ENCODE results near the gene EIF4E2.

EIF4E2 gene

DNA sequence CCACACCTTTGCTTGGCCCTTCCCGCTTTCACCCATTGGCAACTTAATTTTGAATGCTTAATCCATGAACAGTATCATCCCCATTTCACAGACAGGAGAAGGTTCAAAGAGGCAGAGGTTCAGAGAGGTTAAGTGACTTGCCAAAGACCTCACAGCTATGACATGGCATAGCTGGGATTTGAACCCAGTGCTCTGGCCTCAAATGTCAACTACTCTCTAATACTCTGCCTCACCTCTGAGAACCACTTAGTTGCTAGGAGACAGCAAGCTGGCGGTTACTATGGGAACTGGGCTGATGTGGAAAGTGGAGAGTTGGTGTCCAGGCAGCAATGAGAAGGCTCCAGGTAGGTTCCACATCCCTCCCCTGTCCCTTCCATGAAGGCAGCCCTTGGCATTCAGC lies 46.1 kb upstream of the EIF4E2 start:
- Histone ChIP-seq H3K36me3 (ENCODE audit: insufficient read depth, low read length) (no peaks in the 10 kb centered on the region), H3K4me3 (ENCODE audit: low read depth, low read length, poor library complexity, severe bottlenecking) (no peak overlapping the region), H3K79me2 (ENCODE audit: insufficient read depth, low read length) (no peaks in the 10 kb centered on the region), H3K9ac (ENCODE audit: low read length) (no peak overlapping the region), H3K9me2 (ENCODE audit: low read depth, low read length) (no peaks in the 10 kb centered on the region), H3K4me1 (ENCODE audit: insufficient read depth, low read length, severe bottlenecking) (no peaks in the 10 kb centered on the region), H3K27me3 (ENCODE audit: insufficient read depth, low read length) (no peaks in the 10 kb centered on the region; the same call in 1 of the 2 replicates), H3K27ac (ENCODE audit: low read depth, low read length, poor library complexity, severe bottlenecking) (no peak overlapping the region), H3K9me3 (ENCODE audit: low read length) (no peaks in the 10 kb centered on the region), H2AFZ (ENCODE audit: low read length) (no peak overlapping the region), H3K4me2 (ENCODE audit: low read length) (no peak overlapping the region), H4K20me1 (ENCODE audit: insufficient read depth, low read length) (no peaks in the 10 kb centered on the region), H3F3A (ENCODE audit: insufficient read depth, low read length) (no peaks in the 10 kb centered on the region)
- TF ChIP-seq, protein P1, sequence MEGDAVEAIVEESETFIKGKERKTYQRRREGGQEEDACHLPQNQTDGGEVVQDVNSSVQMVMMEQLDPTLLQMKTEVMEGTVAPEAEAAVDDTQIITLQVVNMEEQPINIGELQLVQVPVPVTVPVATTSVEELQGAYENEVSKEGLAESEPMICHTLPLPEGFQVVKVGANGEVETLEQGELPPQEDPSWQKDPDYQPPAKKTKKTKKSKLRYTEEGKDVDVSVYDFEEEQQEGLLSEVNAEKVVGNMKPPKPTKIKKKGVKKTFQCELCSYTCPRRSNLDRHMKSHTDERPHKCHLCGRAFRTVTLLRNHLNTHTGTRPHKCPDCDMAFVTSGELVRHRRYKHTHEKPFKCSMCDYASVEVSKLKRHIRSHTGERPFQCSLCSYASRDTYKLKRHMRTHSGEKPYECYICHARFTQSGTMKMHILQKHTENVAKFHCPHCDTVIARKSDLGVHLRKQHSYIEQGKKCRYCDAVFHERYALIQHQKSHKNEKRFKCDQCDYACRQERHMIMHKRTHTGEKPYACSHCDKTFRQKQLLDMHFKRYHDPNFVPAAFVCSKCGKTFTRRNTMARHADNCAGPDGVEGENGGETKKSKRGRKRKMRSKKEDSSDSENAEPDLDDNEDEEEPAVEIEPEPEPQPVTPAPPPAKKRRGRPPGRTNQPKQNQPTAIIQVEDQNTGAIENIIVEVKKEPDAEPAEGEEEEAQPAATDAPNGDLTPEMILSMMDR (IDR thresholded peaks at IDR 0.05; ENCODE audit: low read length) = no peak
- no peak for TF ChIP-seq EZH2 (IDR thresholded peaks at IDR 0.05; ENCODE audit: borderline replicate concordance, low read length)

DNA sequence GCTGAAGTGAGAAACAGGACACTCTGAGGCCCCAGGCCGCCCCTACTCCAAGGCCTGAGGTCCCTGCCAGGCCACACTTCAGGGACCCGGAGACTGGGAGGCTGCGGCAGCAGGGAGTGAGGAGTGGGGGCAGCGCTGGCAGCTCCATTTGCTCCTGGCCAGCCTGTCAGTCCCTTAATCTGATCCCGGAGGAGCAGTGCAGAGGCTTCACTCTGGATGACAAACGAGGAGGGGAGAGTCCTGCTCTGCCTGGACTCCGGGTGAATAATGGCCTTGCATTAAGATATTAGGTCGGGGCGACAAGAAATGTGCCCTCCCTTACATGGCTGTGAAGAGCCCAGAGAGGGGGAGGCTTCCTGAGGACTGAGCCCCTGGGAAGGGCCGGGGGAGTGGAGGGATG lies 44.6 kb upstream of the EIF4E2 start:
- Histone ChIP-seq H3K4me2 (ENCODE audit: low read length) (no peak overlapping the region), H3K9me2 (ENCODE audit: low read depth, low read length) (no peaks in the 10 kb centered on the region), H3K36me3 (ENCODE audit: insufficient read depth, low read length) (no peaks in the 10 kb centered on the region), H3K9me3 (ENCODE audit: low read length) (no peaks in the 10 kb centered on the region), H3K27ac (ENCODE audit: low read depth, low read length, poor library complexity, severe bottlenecking) (no peak overlapping the region), H3K9ac (ENCODE audit: low read length) (no peak overlapping the region), H3K4me1 (ENCODE audit: insufficient read depth, low read length, severe bottlenecking) (no peaks in the 10 kb centered on the region), H3K4me3 (ENCODE audit: low read depth, low read length, poor library complexity, severe bottlenecking) (no peak overlapping the region), H3F3A (ENCODE audit: insufficient read depth, low read length) (no peaks in the 10 kb centered on the region), H4K20me1 (ENCODE audit: insufficient read depth, low read length) (no peaks in the 10 kb centered on the region), H3K79me2 (ENCODE audit: insufficient read depth, low read length) (no peaks in the 10 kb centered on the region), H3K27me3 (ENCODE audit: insufficient read depth, low read length) (no peaks in the 10 kb centered on the region; the same call in 1 of the 2 replicates), H2AFZ (ENCODE audit: low read length) (no peak overlapping the region)
- TF ChIP-seq, protein P1 (IDR thresholded peaks at IDR 0.05; ENCODE audit: low read length) = no peak
- TF ChIP-seq EZH2 (IDR thresholded peaks at IDR 0.05; ENCODE audit: borderline replicate concordance, low read length) = no peak

DNA sequence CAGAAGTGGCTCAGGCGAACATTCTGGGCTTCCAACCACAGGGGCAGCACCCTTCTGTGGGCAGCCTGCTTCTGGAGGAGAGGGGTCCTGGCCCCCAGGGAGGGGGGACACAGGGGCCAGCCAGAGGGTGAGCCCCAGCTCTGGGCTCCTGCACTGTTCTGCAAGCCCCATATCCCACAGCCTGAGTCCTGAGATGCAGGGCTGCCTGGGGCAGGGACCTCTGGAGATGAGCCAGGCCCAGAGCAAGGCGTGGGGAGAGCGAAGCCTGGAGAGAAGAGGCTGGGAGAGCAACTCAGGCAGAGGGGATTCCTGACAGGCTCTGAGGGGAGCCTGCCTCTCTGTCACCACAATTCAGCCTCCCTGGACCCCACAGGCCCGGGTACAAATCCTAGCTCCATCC lies 43.8 kb upstream of the EIF4E2 start:
- Histone ChIP-seq H4K20me1 (ENCODE audit: insufficient read depth, low read length) (no peaks in the 10 kb centered on the region), H3K9me3 (ENCODE audit: low read length) (no peaks in the 10 kb centered on the region), H3K4me3 (ENCODE audit: low read depth, low read length, poor library complexity, severe bottlenecking) (no peak overlapping the region), H3K4me1 (ENCODE audit: insufficient read depth, low read length, severe bottlenecking) (no peaks in the 10 kb centered on the region), H3K9me2 (ENCODE audit: low read depth, low read length) (no peaks in the 10 kb centered on the region), H3K27me3 (ENCODE audit: insufficient read depth, low read length) (no peaks in the 10 kb centered on the region), H3K4me2 (ENCODE audit: low read length) (no peak overlapping the region), H2AFZ (ENCODE audit: low read length) (no peak overlapping the region), H3K36me3 (ENCODE audit: insufficient read depth, low read length) (no peaks in the 10 kb centered on the region), H3K27ac (ENCODE audit: low read depth, low read length, poor library complexity, severe bottlenecking) (no peak overlapping the region), H3F3A (ENCODE audit: insufficient read depth, low read length) (no peaks in the 10 kb centered on the region), H3K79me2 (ENCODE audit: insufficient read depth, low read length) (no peaks in the 10 kb centered on the region), H3K9ac (ENCODE audit: low read length) (no peak overlapping the region)
- TF ChIP-seq, protein P1 (IDR thresholded peaks at IDR 0.05; ENCODE audit: low read length) = no peak

All from OCI-LY1 (cell line).